Measurements from ENCODE around the gene CFAP65.
A peak's percentile ranks its signal among the peaks of the same experiment; 100 is the strongest.

The CFAP65 gene

DNA sequence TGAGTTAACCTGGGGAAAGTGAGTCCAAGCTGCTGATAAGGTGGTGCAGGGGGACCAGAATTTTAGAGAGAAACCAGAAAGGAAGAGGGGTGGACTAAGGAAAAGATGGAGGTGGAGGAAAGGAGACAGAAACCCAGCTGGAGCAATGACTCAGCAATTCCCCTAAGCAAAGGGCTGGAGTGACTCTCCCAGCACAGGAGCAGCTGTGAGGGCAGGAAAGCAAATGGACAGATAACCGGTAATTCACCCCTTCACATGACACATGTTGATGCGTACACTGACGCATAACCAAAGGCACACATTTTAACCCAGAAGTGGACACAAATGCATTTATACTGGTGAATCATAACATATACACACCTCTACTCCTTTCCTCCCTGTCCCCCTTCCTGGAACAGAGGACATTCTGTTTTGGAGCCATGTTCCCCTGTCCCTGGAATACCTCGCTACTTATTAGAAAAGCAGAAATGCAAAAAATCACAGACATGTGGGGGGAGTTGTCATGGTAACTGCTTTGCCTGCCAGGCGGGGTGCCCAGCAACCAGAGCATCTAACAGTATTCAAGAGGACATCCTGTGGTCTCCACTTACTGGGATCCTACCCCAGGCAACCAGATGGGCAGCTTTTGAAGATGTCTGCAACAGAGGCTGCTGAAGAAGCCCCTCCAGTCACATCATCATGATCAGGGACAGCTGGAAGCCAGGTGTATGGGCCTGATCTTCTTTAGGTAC, 77.1 kb downstream of the CFAP65 start:
- DNase-seq (ENCODE audit: low read depth): no peak

DNA sequence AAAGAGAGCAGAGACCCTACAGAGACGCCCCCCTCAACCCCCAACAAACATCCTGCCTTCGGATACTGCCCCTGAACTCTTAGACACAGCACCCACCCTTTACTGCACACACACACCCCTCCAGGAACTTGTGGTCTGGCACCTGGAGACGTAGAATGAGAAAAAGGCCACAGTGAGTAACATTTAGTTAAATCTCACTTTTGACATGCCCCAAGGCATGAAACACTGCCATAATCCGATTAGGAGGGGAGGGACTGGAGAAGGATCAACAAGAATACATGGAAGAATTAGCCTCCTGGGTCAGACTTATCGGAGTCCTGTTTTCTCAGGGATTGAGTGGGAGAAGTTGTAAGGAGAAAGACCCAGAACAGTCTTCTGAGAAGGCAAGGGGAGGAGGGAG, 77.7 kb downstream of the CFAP65 start:
- no peak for DNase-seq (ENCODE audit: low read depth)

DNA sequence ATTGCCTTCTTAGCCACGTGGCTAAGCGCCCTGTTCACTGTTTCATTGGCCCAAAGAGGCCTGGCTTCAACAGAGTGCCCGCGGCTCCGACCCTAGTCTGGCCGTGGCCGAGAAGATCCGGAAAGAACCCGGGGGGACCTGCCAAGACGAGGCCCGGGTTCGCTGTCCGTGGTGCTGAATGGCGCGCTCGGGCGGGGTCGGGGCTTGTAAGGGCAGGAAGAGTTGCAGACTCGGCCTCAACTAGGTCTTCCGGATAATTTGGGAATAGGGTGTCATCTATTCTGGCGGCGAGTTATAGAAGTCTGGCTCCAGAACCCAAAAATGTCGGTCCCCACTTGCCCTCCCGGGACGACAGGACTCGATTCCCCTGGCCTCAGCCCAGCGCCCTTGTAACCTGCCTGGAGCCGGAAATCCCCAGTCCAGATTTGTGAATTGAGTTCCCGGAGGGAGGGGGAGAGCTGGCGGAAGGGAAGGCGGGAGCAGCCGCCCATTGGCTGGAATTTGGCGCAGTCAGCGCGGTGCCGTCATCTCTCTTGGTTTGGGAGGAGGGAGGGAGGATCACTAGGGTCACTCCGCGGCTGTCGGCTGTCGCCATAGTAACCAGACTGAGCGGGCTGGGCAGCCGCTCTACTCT, 78.3 kb downstream of the CFAP65 start:
- DNase-seq (ENCODE audit: low read depth): peak; percentile 31

DNA sequence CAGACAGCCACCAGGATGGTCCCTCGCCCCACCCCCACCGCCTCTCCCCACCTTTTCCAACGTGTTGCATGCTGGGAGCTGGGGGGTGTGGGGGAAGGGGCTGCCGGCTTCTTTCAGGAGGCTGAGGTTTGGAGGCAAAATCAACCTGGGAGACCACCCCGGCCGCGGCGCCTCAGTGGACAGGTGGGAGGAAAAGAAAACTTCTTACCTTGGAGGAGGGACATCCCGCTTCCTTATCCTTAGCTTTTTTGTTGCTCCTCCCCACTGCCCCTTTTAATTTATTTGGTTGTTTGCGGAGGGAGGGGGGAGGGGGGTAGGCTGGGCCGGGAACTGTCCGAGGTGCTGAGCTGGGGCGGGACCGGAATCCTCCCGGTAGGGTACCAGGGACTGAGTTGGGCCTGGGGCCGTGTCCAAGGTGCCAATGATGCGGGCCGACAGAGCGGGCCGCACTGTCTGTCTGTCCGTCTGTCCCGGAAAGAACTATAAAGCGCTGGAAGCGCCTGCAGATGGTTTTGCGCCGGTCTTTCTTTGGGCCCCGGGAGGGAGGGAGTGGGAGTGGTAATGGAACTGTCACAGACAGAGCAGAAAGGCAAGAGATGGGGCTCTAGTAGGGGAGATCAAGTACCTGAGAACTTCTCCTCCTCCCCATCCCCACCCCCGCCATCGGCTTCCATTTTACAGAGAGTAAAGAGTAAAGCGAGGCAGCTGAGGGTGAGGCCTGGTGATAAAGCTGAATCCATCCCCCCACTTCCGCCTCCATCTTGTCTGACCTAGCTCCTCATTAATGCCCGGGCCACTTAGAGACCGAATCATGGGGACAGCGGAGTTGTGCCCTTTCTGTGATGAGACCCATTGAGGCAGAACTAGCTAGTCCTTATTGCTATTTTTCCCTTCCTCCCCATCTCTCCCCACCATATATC, 79.4 kb downstream of the CFAP65 start:
- no peak for DNase-seq (ENCODE audit: low read depth)

DNA sequence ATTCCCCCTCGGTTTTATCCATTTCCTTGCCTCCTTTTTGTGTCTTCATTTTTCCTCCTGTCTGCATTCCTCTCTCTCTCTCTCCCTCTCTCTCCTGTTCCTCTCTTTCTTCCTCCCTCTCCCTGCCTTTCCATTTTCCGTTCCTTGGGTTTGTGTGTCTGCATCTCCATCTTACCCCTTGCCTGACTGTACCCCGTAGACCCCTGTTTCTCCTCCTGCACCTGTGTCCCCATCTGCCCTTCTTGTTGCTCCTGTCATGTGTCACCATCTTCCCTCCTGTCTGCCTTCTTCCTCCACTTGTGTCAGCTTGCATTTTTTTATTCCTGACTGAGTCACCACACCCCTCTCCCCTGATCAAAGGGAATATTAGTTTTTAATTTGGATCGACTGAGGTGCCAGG, 80.1 kb downstream of the CFAP65 start:
- DNase-seq (ENCODE audit: low read depth): no peak

DNA sequence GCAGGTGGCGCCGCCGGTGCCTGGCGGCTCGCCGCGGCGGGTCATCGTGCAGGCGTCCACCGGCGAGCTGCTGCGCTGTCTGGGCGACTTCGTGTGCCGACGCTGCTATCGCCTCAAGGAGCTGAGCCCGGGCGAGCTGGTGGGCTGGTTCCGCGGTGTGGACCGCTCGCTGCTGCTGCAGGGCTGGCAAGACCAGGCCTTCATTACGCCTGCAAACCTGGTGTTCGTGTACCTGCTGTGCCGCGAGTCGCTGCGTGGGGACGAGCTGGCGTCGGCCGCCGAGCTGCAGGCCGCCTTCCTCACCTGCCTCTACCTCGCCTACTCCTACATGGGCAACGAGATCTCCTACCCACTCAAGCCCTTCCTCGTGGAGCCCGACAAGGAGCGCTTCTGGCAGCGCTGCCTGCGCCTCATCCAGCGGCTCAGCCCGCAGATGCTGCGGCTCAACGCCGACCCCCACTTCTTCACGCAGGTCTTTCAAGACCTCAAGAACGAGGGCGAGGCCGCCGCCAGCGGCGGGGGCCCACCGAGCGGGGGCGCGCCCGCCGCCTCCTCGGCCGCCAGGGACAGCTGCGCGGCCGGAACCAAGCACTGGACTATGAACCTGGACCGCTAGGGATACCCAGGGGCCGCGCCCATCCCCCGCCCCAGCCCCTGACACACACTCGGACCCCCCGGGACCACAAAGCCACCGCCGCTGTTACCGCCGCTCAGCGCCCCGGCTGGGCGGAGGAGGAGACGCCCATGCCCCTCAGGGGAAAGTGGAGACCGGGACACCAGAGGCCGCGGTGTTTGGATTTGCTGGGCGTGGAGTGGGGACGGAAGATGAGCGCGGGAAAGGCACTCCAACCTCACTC, 80.8 kb downstream of the CFAP65 start:
- DNase-seq (ENCODE audit: low read depth): no peak

DNA sequence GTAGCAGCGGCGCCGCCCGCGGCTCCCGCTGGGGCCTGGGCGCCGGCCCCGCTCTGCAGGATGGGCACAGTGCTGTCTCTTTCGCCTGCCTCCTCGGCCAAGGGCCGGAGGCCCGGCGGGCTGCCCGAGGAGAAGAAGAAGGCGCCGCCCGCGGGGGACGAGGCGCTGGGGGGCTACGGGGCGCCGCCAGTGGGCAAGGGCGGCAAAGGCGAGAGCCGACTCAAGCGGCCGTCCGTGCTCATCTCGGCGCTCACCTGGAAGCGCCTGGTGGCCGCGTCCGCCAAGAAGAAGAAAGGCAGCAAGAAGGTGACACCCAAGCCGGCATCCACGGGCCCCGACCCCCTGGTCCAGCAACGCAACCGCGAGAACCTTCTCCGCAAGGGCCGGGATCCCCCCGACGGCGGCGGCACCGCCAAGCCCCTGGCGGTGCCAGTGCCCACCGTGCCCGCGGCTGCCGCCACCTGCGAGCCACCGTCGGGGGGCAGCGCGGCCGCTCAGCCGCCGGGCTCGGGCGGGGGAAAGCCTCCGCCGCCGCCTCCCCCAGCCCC, 81.5 kb downstream of the CFAP65 start:
- no peak for DNase-seq (ENCODE audit: low read depth)

DNA sequence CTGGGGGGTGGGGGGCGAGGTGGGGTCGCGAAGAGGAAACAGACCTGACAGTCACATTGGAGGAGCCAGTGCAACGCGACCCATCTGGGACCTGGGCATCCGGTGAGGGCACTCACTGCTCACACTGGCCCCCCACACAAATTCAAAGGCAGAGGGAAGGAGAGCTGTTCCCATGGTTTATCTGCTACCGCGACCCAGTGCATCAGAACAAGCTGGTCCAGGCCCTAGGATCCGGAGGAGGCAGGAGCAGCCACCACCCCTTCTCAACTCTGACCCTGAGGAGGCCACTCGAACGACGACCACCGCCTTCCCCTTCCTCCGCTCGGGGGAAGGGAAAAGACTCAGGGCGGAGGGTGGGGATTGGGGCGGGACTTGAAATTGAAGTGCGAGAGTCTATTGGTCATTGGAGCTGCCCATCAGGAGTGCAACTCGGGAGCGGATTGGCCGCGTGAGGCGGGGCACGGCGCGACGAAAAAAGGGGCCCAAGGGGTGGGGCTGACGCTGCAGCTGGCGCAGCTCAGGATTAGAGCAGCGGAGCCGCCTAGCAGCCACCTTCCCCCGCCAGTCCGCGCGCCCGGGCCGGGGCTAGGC, 82.1 kb downstream of the CFAP65 start, which contains the start of gene CDK5R2:
CDK5R2 (plus strand) TSS at position 526 of the 591 bp plus-strand sequence. CDS start 155 bp downstream, outside the sequence.
- DNase-seq (ENCODE audit: low read depth): peak; percentile 56

DNA sequence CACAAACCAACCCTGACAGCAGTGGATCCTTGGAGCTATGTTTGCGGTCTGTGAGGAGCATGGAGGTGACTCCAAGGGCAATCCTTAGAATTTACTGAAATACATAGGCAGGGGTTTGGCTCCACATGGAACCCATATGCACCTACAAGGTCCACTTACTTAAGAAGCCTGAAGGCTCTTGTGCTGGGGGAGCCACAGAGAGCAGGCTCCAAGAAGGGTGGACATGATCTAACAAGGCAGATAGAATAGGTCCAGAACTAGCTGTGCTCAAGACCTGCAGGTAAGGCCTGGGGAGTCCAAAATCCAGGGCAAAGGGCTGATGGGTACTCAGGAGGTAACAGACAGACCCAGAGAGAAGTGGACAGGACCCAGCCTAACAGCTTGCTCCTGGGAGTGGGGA, 83.0 kb downstream of the CFAP65 start:
- no peak for DNase-seq (ENCODE audit: low read depth)

DNA sequence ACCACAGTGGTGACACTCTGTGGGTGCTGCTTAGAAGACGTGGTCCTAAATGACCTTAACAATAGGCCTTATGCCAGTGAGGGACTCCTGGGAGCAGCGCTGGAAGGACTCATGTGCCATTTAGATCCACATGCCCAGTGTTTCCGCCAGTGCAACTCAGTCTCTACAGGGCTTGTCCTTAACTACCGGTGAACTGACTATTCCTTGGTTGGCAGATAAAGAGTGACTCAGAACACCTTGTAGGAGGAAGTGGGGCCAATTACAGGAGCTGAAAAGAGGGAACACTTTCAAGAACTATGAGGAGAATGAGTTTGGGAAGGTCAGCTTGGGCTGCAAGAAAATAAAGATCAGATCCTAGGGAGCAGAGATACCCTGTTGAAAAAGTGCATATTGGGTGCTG, 83.6 kb downstream of the CFAP65 start:
- no peak for DNase-seq (ENCODE audit: low read depth)

DNA sequence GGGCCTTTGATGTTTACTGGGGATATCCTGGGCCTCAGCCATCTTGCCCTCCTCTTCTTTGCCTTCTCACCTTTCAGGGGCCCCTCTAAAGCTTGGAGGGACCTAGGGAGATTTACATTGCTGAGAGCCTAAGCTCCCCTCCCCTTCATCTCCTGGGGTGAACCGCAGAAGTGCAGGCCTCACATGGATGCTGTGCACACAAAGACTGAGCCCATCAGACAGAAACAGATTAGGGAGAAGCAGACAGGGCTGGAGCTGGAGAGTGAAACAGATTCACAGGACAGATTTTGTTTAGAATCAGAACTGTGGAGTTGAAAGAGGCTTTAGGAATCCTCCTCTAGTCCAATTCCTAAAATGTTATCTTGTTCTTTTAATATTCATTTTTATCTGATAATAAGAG, 85.3 kb downstream of the CFAP65 start:
- no peak for DNase-seq (ENCODE audit: low read depth)

DNA sequence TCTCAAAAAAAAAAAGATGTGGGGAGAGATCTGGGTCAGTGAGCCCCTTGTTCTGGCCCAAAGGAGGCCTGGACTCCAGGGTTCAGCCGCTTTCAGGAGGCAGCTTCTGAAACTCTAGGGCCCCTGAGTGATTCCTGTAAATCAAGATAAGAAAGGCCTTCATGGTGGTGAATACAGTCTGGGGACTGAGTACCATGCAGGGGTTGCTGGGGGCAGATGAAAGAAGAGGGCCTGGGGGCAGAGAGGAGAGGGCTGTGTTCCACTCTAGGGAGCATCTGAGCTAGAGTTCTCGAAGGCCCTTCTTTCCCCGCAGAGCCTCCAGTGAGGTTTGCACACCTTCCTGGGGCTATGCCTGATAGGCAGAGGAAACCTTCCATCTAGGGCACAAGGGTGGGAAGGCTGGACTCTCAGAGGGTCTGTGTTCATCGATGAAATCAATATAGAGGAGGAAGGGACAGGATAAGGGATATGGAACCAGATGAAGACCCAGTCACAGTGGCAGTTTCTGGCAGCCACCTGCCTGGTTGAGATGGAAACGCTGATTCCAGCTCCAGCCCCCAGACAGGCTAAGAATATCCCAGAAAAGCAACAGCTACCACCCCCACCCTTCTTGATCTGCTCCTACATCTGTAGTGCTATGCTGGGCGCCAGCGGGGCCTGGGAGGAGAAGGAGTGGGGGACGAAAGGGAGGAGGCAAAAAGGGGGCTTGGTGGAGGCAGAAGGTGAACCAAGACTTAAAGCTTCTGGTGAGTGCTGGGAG, 86.6 kb downstream of the CFAP65 start:
- no peak for DNase-seq (ENCODE audit: low read depth)

DNA sequence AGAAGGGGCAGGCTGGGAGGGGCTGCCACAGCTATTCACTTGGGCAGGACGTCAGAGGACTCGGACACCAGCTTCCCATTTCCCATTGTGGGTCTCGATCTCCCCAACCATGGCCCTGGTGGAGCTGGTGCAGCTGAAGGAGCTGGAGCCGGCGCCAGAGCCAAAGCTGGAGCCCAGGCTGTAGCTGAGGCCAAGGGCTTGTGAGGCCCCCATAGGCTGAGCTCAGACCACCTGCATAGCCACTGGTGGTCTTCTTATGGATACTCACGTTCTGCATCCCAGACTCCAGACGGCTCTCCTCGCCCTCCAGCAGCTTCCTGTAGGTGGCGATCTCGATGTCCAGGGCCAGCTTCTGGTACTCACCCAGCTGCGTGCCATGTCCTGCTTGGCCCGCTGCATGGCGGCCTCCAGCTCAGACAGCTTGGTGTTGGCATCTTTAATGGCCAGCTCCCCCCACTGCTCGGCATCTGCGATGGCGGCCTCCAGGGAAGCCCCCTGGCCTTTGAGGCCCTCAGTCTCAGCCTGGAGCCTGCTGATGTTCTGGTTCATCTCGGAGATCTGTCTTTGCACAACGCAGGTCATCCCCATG, 87.9 kb downstream of the CFAP65 start:
- DNase-seq (ENCODE audit: low read depth): no peak

Data from stimulated activated CD8-positive, alpha-beta memory T cell treated with anti-CD3 and anti-CD28 coated beads, Interleukin-15, amount 100 ng/mL, for 24 hours (primary cell).